Astrocyte of the cerebellum (primary cell): ENCODE data around the gene PPP1R16B.
"Not testable (repeated sequence)": the region's sequence is repeated elsewhere in the genome, so short reads cannot be mapped to it uniquely, and the experiment has no call there.

Source experiments
- DNase-seq: peaks from one replicate; pipeline ENCODE4 v3.0.0-alpha.2; 2011; ENCODE audit warnings: low read depth
- H3K4me3 ChIP-seq: 2 replicates; pipeline ENCODE4 v1.5.1; 2011; ENCODE audit warnings: mild to moderate bottlenecking, low read depth, low read length, moderate library complexity
- in situ Hi-C: cut with HindIII; loops from 2 replicates; pipeline ENCODE4 v1.10.0; 2017; ENCODE audit warnings: low sequenced_read_pairs
- TF ChIP-seq, protein P1 (sequence below): IDR thresholded peaks from 2 replicates; pipeline ENCODE4 v1.5.1; 2012; ENCODE audit warnings: low read length, low read depth, moderate library complexity, mild to moderate bottlenecking; ENCODE audit errors: missing control alignments

PPP1R16B gene

DNA sequence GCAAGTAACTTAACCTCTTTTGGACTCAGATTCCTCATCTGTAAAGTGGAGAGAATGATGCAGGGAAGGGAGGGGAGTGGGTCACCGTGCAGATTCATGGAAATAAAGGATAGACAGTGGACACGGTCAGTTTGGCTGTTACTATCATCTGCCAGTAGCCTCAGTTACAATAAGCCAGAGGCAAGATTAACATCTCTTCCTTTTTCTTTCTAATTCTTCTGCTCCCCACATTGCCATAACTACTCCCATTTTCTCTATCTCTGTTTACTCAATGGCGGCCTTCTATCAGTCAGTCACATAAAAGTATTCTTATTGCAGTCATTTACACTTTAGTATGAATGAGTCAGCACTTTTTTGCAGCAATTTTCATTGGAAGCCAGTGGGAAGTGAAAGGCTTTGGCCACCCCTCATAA is 49.2 kb downstream of the PPP1R16B start:
- TF ChIP-seq, protein P1, sequence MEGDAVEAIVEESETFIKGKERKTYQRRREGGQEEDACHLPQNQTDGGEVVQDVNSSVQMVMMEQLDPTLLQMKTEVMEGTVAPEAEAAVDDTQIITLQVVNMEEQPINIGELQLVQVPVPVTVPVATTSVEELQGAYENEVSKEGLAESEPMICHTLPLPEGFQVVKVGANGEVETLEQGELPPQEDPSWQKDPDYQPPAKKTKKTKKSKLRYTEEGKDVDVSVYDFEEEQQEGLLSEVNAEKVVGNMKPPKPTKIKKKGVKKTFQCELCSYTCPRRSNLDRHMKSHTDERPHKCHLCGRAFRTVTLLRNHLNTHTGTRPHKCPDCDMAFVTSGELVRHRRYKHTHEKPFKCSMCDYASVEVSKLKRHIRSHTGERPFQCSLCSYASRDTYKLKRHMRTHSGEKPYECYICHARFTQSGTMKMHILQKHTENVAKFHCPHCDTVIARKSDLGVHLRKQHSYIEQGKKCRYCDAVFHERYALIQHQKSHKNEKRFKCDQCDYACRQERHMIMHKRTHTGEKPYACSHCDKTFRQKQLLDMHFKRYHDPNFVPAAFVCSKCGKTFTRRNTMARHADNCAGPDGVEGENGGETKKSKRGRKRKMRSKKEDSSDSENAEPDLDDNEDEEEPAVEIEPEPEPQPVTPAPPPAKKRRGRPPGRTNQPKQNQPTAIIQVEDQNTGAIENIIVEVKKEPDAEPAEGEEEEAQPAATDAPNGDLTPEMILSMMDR: no peak
- H3K4me3 ChIP-seq: no peak overlapping the region
- in situ Hi-C loops: no loop called here
- DNase-seq: no peak

DNA sequence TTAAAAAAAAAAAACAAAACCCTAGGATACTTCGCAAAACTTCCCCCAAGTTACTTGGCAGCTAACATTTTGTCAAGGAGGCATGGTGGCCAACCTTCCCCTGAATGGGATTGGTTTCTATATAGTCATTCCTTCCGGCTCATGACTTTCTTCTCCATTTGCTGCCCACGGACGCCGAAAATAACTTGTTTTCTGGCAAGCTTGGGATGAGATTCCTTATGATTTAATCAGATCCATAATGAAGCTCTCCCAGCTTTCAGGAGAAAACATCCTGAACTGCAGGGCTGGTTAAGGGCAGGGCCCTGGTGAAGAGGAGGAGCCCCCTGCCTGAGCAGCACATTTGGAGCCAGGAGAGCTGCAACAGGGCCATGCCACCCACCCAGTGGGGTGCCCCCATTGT is 49.9 kb downstream of the PPP1R16B start:
- in situ Hi-C loops: no loop called here

DNA sequence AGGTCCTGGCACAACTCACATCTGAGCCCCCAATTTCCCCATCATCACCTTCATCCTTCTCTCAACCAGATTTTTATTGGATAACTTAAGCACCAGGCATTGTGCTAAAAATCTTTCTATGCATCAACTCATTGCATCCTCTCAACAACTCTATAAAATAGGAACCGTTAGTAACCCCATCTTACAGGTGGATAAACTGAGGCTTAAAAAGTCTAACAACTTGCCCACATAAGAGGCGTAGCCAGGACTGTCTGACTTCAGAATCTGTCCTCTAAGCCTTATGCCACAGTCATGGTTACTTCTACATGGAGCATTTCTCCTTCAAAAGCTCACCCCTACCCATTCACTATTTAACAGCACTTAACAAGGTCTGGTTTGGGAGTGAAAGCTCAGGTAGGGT is 51.1 kb downstream of the PPP1R16B start:
- TF ChIP-seq, protein P1: no peak
- in situ Hi-C loops: no loop called here

More for the DNA sequence above, 49.9 kb downstream of the PPP1R16B start:
- TF ChIP-seq, protein P1: no peak
- H3K4me3 ChIP-seq: no peak overlapping the region
- no peak for DNase-seq

DNA sequence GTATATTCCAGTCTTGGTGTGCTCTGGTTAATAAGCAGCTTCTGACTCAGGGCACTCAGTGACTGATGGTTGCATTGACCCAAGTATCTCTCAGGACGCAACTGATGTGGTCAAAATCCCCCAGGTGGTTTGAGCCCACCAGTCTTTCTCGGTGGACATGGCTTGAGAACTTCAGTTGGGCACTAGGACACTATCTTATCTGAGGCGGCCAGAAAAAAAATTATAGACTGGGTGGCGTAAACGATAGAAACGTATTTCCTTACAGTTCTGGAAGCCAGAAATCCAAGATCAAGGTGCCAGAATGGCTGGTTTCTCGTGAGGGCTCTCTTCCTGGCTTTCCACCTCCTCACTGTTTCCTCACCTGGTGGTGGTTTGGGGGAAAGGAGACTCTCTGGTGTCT is 52.2 kb downstream of the PPP1R16B start:
- in situ Hi-C loops: no loop called here
- TF ChIP-seq, protein P1: no peak
- no peak overlapping the region for H3K4me3 ChIP-seq

More for the DNA sequence above, 51.1 kb downstream of the PPP1R16B start:
- DNase-seq: no peak
- no peak overlapping the region for H3K4me3 ChIP-seq

DNA sequence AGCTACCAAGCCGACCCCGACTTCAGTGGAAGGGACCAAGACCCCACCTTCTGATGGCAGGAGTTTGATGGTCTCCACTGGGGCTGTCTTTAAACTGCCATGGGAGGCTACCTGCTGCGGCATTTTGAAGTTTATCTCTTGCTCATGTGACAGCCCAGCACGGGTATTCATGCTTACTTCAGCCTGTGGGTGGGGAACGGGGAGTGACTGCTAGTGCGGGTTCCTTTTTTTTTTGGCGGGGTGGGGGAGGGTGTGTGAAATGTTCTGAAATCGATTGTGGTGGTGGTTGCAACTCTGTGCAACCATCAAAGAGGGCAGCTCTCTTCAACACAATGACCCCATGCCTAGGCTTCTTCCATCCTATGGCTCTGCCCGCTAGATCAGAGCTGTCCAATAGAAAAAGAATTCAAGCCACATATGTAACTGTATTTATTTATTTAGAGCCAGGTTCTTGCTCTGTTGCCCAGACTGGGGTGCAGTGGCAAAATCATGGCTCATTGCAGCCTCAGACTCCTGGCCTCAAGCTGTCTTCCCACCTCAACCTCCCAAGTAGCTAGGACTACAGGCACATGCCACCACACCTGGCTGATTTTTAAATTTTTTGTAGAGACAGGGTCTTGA is 53.7 kb downstream of the PPP1R16B start:
- TF ChIP-seq, protein P1: no peak
- in situ Hi-C loops: no loop called here
- DNase-seq: no peak
- no peak overlapping the region for H3K4me3 ChIP-seq

More for the DNA sequence above, 52.2 kb downstream of the PPP1R16B start:
- no peak for DNase-seq

DNA sequence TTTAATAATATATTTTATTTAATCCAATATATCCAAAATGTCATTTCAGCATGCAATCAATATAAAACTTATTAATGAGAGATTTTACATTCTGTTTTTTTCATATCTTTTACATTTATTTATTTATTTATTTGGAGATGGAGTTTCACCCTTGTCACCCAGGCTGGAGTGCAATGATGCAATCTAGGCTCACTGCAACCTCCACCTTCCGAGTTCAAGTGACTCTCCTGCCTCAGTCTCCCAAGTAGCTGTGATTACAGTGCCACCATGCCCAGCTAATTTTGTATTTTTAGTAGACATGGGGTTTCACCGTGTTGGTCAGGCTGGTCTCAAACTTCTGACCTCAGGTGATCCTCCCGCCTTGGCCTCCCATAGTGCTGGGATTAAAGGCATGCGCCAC is 54.4 kb downstream of the PPP1R16B start:
- H3K4me3 ChIP-seq, in situ Hi-C loops, DNase-seq: not testable (repeated sequence)

DNA sequence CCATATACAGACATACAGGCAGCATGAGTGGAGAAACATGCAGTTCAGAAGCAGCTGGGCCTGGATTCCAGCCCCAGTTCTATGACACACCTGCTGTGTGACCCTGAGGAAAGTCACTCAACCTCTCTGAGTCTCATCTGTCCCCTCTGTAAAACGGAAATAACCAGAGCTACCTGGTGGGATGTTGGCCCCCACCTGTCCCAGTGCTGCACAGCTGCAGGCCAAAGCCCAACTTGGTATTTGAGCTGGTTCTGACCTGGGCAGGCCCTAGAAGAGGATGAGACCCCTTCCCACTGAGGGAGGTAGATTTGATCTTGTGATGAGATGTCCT is 55.5 kb downstream of the PPP1R16B start:
- in situ Hi-C loops: no loop called here
- H3K4me3 ChIP-seq: no peak overlapping the region
- DNase-seq: no peak
- TF ChIP-seq, protein P1: no peak
